ENCODE data around the gene CLPSL2.
A peak's percentile ranks its signal among the peaks of the same experiment; 100 is the strongest.

CLPSL2 gene

DNA sequence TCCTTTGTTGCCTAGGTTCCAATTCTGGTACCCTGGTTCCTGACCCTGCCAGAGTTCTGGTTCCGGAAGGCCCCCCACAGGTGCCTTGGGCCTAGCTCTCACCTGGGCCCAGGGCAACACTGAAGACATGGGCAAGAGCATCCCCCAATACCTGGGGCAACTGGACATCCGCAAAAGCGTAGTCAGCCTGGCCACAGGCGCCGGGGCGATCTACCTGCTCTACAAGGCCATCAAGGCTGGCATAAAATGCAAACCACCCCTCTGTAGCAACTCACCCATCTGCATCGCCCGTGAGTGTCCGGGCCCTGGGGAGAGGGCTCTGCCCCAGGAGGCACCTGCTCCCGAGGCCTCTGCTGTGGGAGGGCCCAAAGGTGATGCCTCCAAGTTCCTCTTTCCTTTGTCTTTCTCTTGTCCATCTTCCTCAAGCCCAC is 39.4 kb upstream of the CLPSL2 start, which contains the start of gene ARMC12:
Gene ARMC12 (plus strand): TSS at position 51 of the 431 bp plus-strand sequence. CDS start 77 bp downstream, at position 128.
- TF ChIP-seq, protein P1, sequence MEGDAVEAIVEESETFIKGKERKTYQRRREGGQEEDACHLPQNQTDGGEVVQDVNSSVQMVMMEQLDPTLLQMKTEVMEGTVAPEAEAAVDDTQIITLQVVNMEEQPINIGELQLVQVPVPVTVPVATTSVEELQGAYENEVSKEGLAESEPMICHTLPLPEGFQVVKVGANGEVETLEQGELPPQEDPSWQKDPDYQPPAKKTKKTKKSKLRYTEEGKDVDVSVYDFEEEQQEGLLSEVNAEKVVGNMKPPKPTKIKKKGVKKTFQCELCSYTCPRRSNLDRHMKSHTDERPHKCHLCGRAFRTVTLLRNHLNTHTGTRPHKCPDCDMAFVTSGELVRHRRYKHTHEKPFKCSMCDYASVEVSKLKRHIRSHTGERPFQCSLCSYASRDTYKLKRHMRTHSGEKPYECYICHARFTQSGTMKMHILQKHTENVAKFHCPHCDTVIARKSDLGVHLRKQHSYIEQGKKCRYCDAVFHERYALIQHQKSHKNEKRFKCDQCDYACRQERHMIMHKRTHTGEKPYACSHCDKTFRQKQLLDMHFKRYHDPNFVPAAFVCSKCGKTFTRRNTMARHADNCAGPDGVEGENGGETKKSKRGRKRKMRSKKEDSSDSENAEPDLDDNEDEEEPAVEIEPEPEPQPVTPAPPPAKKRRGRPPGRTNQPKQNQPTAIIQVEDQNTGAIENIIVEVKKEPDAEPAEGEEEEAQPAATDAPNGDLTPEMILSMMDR (IDR thresholded peaks at IDR 0.05; ENCODE audit: low read depth, low read length, missing control alignments): no peak
- no peak for DNase-seq (ENCODE audit: low read depth)
- H3K4me3 ChIP-seq (ENCODE audit: low read depth, low read length): no peak within 1 kb of the TSS

- peak; percentile 55 for DNase-seq (ENCODE audit: low read depth)
- H3K4me3 ChIP-seq (ENCODE audit: low read depth, low read length): no peak overlapping the region
- TF ChIP-seq, protein P1 (IDR thresholded peaks at IDR 0.05; ENCODE audit: low read depth, low read length, missing control alignments): peak; percentile 71
Observed at GRCh38 chr6:35737413-35738211, 38.8 kb upstream of the CLPSL2 start.

DNA sequence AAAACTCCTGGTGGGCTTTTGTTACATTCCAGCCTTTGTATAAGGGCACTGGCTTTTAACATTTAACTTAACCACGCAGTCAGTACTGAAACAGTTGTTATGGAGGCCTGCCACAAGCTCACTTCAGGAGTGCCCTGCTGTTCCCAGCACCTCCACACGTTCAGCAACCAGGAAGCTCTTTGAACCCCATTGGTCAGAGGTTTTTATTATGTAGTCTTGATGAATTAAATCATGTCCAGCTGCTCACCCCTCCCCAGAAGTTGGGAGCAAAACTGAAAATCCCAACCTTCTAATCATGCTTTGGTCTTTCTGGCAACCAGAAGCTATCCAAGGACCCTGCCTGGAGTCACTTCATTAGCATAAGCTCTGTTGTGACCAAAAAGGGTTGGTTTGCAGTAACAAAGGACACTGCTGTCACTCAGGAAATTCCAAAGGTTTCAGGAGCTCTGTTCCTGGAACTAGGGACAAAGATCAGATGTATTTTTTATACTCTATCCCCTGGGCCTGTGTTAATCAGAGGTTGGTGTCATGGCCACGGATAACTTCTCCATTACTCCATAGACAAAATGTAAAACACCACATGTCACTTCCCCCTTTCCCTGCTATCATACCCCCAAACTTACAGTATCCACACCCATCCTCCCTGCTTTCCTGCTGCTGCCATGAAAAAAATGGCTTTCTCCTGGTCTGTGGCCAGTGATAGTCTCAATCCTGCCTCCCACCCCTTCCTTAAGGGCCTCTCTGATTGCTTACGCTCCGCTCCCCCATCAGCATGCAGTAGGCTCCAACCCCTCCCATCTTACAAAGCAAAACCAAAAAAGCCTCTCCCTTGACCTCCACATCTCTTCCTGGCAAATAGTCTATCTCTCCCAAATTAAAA is 36.5 kb upstream of the CLPSL2 start:
- H3K4me3 ChIP-seq (ENCODE audit: low read depth, low read length): no peak overlapping the region
- TF ChIP-seq, protein P1 (IDR thresholded peaks at IDR 0.05; ENCODE audit: low read depth, low read length, missing control alignments): no peak
- no peak for DNase-seq (ENCODE audit: low read depth)

DNA sequence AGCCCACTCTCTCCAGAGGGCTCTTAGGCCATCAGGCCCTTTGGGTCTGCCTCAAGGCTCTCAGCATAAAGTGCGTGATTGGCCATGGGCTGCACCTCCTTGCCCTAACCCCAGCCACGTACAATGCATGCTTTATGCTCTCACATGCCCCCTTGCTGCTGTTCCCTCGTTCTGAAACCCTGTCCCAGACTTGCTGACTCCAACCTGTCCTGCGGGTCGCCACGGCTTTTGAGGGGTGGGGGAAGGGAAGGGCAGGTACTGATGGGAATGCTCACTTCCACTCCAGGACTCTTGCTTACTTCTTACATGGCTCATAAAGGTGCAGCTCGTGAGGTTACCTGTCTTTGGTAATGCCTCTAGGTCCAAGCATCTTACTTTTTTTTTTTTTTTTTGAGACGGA is 33.6 kb upstream of the CLPSL2 start:
- TF ChIP-seq, protein P1 (IDR thresholded peaks at IDR 0.05; ENCODE audit: low read depth, low read length, missing control alignments): no peak
- no peak for DNase-seq (ENCODE audit: low read depth)
- H3K4me3 ChIP-seq (ENCODE audit: low read depth, low read length): no peak overlapping the region

DNA sequence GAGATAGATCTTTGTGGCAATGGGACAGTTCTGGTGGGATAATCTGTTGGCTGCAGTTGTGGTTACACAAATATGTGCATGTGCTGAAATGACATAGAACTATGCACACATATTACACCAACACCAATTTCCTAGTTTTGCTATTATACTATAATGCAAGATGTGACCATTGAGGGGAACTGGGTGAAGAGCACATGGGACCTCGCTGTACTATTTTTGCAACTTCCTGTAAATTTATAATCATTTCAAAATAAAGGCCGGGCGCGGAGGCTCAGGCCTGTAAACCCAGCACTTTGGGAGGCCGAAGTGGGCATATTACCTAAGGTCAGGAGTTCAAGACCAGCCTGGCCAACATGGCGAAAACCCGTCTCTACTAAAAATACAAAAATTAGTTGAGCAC is 30.9 kb upstream of the CLPSL2 start:
- TF ChIP-seq, protein P1 (IDR thresholded peaks at IDR 0.05; ENCODE audit: low read depth, low read length, missing control alignments): no peak
- DNase-seq (ENCODE audit: low read depth): no peak
- H3K4me3 ChIP-seq (ENCODE audit: low read depth, low read length): no peak overlapping the region

GRCh38 chr6:35746516-35746915 is 29.9 kb upstream of the CLPSL2 start:
- TF ChIP-seq, protein P1 (IDR thresholded peaks at IDR 0.05; ENCODE audit: low read depth, low read length, missing control alignments): no peak
- no peak for DNase-seq (ENCODE audit: low read depth)
- H3K4me3 ChIP-seq (ENCODE audit: low read depth, low read length): no peak overlapping the region
